GM18951 (cell line): ENCODE data around the gene NGEF.

ENCODE experiments used
- POLR2A ChIP-seq: IDR thresholded peaks from 4 replicates; pipeline ENCODE4 v1.6.1; 2011; ENCODE audit warnings: mild to moderate bottlenecking; ENCODE audit not compliant: insufficient read length, insufficient read depth; ENCODE audit errors: extremely low read depth
- in situ Hi-C: fragments of 300-500 bp; cut with MboI; formaldehyde crosslinking; loops from one replicate; pipeline ENCODE4 v1.12.0; 2022; ENCODE audit warnings: low sequenced_read_pairs, mixed read lengths, inconsistent platforms; ENCODE audit not compliant: unreplicated experiment

The NGEF gene

DNA sequence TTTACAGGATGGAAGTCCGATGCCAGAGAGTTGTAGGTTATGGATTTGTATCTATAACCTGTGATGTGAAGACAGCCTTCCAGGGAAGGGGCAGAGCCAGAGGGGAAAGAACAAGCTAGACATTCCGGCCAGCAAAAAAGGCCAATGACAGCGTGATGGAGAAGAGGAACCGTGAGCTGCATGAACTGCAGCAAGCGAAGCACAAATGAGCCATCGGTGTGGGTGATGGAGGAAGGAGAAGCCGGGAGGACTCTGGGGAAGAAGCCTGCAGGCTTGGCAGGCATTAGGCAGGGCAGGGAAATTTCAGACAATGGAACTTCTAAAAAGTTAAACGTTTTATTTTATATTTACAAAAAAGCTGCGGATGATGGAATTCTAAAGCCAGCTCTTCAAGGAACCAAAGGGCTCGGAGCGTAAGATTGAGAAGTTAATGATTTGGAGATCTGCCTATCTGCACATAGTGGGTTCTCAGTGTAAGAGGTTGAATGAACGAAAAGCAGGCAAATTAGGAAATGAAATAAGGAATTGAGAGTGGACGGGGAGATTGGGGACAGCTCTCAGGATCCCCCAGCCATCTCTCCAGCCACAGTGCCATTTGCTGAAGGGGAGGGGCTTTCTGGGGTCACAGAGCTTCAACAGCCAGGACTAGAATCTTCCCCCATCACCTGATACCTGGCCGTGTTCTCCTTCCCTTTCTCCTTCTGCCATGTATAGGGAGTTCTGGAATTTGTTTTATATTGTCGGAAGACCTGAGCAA, 28.4 kb downstream of the NGEF start:
- TF ChIP-seq POLR2A = no peak
- in situ Hi-C loops = no loop called here

DNA sequence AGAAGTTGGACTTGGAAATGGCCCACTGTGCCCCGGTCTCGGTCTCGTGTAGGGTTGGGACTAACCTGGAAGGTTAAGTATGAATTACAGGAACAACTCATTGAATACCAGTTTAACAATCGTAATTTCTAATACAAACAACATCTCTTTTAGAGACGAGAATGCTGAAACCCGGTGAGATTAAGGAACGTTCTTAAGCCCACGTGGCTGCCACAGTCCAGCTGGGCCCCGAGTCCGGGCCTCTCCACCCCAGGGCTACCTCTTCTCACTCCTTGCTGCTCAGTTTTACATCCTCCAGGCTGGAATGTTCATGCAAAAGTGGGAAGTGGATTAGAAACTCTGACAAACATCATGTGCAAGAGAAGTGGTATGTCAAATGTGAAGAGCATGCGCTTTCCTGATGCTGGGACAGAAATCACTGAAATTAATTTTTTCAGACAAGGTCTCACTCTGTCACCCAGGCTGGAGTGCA, 29.4 kb downstream of the NGEF start:
- no peak for TF ChIP-seq POLR2A
- in situ Hi-C loops = no loop called here

DNA sequence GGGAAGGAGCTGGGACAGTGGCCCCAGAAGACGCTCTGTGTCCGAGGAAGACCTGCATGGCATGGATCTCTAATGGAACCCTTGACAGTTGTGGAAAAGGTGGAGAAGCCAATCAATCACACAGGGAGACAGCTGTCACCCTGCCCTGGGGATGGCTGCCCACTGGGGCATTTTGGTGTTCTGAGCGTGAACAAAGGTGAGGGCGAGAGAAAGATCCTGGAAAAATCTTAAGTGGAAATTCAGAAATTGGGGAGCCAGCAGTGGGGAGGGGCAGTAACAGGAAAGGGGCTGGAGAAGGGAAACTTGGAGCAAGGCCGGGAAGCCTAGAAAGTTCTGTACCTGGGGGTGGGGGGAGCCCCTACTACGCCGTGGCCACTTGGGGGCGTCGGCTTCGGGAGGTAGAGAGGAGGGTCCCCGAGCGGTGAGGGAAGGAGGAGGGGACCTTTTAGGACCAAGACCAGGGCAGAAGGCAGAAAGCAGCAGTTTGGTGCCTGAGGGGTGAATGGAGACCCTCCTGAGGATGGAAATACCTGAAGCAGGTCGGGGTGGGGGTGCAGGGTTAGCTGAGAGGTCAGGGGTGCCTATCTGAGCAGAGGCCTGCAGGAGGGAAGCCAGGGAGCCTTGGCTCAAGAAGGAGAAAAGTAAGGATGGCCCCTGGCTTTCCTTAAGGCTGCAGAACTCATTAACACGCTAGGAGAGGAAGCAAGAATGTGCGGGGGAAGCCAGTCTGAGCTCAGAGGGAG, 30.0 kb downstream of the NGEF start:
- no peak for TF ChIP-seq POLR2A
- in situ Hi-C loops = no loop called here

DNA sequence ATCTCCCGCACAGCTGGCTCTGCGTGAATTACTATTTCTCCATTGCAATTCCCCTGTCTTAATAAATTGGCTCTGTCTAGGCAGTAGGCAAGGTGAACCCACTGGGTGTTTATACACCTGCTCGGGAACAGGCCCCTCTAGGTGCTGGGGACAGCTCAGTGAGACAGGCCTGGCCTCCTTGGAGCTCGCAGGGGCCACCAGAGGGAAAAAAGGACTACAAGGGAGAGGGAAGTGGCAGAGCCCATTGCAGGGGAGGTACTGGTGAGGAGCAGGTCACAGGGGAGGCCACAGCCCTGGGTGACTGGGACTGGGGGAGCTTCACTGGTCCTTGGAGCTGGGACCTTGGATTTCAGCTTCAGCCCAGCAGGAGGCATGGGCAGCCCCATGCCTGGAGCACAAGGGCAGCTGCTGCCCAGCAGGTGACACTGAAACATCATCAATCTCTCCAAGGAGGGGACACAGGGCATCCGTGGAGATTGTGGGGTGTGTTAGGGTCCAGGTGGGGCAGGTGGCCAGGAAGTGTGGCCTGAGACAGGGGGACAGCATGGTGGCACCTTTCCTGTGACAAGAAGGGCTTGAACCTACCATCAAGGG, 31.2 kb downstream of the NGEF start:
- in situ Hi-C loops = no loop called here

DNA sequence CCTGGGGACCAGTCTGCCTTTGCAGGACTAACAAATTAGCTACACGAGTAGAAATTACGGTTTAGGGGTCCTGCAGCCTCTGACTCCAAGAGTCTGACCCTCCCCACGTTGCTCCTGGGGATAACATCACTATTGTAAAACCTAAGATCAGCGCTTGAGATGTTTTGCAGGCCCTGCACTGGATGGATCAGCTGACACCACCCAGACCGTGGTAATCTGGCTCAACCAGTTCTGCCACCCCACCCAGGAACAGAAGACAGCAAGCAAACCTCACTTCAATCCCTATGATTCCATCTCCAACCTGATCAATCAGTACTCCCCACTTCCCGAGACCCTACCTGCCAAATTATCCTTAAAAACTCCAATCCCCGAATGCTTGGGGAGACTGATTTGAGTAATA, 31.7 kb downstream of the NGEF start:
- in situ Hi-C loops = no loop called here
- TF ChIP-seq POLR2A = no peak

More for the DNA sequence above, 31.2 kb downstream of the NGEF start:
- TF ChIP-seq POLR2A = no peak

DNA sequence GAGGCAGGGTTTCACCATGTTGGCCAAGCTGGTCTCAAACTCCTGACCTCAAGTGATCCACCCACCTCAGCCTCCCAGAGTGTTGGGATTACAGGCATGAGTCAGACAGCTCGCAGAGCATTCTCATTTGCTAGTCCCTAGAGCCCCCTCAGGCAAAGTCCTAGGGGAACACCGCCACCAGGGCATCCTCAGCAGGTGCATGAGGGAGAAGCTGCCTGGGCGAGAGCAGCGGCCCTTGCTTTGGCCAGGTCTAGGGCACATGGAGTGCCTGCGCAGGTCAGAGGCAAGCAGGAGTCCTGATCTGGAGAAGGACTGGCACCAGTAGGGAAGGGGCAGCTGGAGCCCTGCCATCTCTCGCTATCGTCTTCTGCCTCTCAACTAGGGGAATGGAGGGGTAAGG, 32.4 kb downstream of the NGEF start:
- no peak for TF ChIP-seq POLR2A
- in situ Hi-C loops = no loop called here

DNA sequence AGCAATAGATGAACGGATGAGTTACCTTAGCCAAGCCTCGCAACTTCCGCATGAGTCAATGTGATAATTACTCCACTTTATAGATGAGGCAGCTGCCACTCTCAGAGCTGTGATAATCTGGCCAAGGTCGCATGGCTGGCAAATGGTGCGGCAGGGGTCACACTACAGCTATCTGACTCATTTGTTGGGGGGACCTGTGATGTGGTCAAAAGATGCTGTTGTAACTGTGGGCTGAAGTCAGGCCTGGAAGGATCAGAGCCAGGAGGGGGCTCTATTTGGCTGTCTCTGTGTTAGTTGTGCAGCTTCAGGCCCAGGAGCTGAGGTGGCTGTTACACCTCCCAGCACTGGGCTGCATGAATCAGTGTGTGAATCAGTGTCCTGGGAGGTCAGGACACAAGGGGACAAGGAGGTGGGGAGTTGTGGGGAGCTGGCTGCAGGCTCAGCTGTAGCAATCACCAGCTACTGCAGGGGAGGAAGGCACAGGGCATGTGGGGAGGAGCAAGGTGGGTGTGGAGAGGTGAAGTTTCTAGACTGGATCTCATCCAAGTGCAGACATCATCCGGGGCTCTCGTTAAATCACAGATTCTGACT, 33.1 kb downstream of the NGEF start:
- in situ Hi-C loops = no loop called here

DNA sequence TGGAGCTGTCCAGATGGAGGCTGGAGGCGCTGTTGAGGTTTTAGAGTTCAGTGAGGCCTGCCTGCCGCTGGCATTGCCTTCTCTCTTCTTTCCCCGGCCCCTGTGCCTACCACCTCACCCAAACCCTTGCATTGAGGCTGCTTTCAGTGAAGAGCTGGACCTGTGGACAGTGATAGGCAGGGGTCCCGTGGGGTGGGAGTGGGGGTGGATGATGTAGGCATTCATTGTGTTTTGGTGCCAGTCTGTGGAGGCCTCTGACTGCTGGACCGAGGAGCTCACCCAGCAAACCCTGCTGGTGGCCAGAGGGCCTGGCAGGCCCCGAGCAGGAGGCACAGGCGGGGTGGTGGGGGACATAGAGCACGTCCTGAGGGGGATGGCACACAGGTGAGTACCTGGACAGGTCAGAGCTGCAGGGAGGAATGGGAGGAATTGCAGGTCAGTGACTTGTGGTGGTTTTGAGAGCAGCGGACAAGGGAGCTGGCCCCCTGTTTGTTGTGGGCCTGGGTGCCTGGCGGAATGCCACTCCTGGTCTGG, 35.6 kb downstream of the NGEF start:
- in situ Hi-C loops = no loop called here
- TF ChIP-seq POLR2A = no peak

More for the DNA sequence above, 33.1 kb downstream of the NGEF start:
- TF ChIP-seq POLR2A = no peak

DNA sequence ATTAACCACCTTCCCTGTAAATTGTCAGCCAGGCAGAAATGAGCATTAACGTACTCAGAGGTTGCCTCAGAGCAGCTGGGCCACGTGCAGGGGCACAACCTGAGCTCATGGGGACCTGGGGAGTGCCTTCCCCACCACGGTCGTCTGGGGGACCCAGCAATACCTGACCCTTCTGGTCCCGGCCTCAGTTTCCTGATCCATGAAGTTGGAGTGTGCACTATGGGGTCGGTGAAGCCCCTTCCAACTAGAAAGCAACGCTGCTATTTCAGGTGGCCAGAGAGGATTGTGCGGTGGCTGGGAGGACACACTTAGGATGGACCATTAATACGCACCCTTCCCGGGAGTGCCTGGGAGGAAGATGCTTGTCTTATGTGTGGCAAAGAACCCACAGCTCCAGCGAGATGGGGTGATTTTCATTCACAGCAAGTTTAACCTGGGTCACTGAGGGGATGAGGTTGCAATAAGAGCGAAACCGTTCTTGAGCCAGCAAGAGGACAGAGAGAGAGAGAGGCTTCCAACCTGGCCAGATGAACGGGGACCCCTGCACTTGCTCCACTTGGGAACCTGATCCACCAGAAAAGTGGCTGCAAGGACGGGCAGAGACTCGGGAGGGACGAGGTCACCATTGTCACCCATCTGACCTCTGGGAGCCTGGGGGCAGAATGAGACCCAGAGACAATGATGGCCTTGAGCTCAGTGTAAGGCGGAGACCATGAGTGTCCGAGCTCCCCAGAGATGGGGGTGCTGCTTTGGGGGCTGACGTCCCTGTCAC, 36.2 kb downstream of the NGEF start:
- TF ChIP-seq POLR2A = no peak
- in situ Hi-C loops = no loop called here

DNA sequence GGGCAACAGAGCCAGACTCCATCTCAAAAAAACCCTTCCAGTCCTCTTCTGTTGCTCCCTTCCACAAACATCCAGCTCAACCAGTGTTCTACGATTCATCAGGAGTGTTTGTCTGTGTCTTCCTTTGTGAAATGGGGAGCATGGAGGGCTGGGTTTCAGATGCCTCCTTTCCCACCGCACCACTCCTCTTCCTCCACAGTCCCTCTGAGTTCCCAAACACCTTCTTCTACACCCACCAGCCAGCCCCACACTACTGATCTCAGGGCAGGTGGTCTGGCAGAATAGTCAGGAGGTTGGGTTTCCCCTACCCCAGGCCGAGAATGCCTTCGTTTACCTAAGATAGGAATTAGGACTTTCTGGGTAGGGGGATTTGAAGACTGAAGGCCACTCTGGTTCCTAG, 36.9 kb downstream of the NGEF start:
- no peak for TF ChIP-seq POLR2A
- in situ Hi-C loops = no loop called here

DNA sequence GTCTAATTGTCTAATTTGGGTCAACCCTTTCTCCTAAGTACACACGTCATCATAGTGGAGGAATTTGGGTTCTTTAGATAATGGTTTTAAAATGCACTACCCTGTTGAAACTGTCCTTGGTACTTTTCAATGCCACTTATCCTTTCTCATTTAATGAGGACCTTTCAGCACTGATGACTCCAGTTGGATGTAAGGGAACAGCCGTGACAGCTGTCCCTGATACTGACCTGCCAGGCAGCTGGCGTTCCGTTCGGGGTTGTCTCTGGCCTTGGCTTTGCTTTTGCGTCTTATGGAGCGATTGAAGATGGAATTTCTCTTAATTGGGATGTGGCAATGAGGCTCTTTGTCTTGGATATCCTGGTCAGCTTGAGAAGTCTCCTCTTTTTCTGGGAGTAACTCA, 38.7 kb downstream of the NGEF start:
- in situ Hi-C loops = no loop called here
- TF ChIP-seq POLR2A = no peak

DNA sequence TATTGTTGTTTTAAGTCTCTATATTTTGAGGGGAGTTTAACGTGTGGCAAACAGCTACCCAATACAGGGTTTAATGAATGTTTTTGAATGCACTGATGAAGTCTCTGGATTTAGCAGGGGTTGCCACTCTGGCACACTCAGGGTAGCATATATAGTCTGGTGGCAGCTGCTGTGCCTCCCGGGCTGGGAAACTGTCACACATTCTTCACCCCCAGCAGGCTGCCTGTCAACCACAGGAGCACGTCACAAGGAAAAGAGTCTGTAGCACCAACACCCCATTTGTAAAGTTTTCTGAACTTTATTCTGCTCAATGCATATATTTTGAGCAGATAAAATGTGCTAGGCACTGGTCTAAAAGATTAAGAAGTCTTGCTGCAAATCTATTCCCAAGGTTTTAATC, 39.3 kb downstream of the NGEF start:
- TF ChIP-seq POLR2A = no peak
- in situ Hi-C loops = no loop called here
